KG1 (cell line): ENCODE results near the gene MYL11.
"Not testable (repeated sequence)": the region's sequence is repeated elsewhere in the genome, so short reads cannot be mapped to it uniquely, and the experiment has no call there.

ENCODE experiments used
- DNase-seq: peaks from one replicate; lab custom pipeline; 2025; lab: John Stamatoyannopoulos, UW

The MYL11 gene, protein sequence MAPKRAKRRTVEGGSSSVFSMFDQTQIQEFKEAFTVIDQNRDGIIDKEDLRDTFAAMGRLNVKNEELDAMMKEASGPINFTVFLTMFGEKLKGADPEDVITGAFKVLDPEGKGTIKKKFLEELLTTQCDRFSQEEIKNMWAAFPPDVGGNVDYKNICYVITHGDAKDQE

DNA sequence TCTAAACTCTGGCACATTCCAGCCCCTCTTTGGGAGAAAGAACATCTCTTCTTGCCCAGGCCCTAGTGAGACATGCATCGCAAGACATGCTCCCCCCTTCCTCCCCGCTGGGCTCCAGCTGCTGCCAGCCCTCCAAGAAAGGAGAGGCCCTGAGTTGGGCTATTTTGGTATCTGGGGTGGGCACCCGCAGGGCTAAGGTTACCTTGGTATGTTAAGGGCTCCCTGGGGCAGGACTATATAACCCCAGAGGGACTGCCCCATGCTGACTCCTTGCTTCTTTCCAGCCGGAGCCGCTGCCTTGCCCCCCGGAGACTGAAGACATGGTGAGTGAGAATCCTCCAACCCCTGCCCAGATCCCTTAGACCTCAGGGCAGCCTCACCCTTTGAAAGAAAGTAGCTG is at the start of gene MYL11:
Gene MYL11 (plus strand): TSS at position 265 of the 400 bp plus-strand sequence. CDS start 56 bp downstream, at position 321.
- no peak for DNase-seq

DNA sequence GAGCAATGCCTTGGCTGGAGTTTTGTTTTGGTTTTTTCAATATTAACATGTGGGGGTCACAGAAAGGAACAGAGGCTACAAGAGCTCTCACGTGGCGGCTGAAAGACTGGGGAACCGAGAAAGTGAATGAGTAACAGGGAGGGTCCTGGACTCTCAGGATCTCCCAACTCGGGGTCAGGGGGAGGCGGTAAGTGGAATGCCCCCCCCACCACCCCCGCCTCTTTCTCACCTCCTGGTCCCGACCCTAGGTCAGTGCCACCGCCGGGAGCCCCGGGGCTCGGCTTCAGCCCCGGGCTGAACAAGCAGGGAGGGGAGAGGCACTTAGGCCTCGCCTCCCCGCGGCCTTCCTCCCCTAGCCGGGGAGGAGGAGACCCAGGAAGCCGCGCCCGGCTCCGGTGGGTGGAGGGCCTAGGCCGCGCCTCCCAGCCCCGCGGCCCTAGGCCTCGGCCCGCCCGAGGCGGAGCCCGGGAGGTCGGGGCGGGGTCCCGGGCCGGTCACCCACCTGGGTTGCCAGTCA is 40.1 kb upstream of the MYL11 start:
- peak; percentile 29 for DNase-seq

DNA sequence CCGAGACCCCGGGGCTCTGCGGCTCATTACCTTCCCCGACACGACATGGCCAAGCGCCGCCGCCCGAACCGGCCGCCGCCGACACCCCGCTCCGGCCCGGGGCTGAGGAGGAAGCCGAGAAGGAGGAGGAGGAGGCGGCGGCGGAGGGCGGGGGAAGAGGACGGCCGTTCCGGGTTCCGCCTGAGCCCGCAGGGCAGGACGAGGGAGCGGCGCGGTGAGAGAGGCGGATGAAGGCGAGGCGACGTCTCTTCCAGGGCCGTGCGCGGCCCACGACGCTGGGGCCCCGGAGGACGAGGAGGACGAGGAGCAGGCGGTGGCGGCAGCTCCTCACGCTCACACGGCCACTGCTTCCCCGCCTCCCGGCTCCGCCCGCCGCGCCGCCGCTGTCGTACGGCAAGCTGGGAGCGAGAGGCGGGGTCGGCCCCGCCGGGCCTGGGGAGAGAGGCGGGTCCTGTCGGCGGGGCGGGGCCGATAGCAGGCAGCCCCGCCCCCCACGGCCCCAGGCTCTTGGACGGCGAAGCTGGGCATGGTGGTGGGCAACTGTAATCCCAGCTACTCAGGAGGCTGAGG is 39.5 kb upstream of the MYL11 start:
- peak; percentile 60 for DNase-seq

DNA sequence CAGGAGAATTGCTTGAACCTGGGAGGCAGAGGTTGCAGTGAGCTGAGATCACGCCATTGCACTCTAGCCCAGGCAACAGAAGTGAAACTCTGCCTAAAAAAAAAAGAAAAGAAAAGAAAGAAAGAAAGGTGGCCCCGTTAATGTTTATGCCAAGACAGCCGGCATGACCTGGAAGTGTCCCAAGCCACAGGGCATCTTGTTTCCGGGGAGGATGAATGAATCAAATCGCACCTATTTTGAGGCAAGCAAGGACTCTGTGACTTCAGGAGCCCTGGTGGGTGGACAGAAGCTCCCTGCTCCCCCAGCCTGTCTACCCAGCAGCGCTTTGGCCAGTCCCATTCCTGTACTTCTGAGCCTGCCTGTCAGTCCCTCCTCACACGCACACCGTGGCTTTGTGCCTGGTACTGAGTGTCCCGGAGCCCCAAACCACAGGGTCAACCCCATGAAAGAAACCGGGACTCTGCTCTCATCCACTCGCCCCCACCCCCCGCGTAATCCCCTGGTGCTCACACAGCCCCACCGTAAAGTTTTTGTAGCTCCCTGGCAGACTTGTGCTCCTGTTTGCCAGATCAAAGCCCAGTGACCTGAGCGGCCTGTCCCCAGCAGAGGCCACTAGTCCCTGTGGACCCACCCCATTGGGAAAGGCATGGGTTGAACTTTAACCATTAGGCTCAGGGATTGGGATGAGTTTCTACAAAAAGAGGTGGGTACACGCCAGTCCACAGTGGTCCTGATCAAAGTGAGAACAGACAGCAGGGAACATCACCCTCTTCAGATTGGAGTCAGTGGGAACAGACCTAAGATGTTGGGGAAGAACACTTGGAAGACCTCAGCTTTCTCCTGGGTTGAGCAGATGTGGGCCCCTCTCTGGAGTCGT is 38.8 kb upstream of the MYL11 start:
- no peak for DNase-seq

DNA sequence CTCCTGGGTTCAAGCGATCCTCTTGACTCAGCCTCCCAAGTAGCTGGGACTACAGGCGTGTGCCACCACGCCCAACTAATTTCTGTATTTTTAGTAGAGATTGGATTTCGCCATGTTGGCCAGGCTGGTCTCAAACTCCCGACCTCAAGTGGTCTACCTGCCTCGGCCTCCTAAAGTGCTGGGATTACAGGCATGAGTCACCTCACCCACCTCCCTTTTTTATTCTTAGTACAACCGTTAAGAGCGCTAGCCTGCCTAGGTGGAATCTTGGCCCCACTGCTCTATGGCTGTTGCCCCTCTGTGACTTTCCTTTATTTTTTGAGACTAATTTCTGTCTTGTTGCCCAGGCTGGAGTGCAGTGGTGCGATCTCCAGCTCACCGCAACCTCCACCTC is 36.6 kb upstream of the MYL11 start:
- DNase-seq, result not testable (repeated sequence)

DNA sequence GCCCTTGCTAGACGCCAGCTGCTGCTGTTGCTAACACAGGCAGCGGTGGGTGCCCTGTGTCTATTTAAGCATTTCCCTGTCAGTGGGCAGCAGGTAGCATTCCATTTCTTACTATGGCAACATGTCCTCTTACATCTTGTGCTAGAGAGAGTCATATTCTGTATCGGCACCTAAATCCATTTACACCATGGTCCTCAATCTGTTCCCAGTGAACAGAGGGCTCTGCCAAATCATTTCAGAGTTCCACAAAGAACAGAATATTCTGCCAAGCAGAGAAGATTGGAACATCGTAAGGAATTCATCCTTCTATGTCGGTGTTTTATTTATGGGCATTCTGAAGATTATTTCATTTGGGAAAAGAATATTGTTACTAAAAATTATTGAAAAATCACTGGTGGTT is 35.9 kb upstream of the MYL11 start:
- not testable (repeated sequence) for DNase-seq

DNA sequence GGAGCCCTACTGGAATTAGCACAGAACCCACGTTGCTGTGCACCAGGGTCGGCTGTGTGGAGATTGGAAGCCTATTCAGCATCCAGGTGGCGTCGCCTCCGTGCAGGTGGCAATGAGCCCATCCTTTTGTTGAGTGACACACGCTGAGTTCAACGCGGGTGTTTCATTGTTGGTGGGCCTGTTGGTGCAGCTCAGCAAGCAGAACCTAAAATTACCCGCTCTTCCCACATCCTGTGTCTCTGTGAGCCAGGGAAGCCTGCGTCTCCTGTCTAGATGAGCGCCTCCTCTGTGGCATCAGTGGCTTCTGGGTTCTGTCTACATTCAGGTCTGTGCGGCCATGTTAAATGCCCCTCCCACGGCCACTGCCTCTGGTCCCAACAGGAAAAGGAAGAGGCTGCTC is 34.0 kb upstream of the MYL11 start:
- no peak for DNase-seq

DNA sequence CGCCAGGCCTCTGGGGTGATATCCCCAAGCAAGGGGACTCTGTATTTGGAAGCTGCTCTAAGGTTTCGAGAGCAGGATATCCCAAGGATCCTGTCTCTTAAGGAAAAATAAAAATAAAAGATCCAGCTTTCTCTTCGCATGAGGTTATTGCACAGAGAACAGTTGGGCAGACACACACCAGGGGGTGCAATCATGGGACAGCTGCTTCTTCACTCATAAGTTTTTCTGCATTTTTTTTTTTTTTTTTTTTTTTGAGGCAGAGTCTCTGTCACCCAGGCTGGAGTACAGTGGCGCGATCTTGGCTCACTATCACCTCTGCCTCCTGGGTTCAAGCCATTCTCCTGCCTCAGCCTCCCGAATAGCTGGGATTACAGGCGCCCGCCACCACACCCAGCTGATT is 32.6 kb upstream of the MYL11 start:
- DNase-seq, result not testable (repeated sequence)

DNA sequence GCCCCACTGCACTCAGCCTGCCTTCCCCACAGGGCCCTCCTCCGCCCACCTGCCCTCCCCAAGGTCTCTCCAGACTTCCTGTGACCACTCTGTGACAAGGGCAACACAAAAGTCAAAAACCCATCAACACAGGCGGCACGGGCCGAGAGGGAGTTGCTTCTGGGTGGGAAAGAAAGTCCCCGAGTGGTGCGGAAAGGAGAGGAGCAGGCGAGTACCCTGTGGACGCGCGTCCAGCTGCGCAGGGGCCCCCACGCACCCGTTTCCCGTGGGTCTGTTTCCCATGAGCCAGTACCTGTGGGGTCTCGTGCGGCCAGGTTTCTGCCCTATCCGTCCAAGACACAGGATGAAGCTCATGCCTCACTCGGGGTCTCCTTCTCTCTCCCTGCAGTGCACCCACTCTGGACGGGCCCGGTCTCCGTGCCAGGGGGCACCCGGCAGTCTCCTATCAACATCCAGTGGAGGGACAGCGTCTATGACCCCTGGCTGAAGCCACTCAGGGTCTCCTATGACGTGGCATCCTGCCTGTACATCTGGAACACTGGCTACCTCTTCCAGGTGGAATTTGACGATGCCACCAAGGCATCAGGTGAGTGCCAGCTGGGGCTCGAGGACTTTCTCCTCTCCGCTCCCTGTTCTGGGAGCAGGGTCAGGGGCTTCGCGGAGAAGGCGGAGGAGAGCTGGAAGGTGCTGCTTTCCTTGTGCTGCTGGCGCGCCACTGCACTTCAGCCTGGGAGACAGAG is 31.7 kb upstream of the MYL11 start:
- no peak for DNase-seq

DNA sequence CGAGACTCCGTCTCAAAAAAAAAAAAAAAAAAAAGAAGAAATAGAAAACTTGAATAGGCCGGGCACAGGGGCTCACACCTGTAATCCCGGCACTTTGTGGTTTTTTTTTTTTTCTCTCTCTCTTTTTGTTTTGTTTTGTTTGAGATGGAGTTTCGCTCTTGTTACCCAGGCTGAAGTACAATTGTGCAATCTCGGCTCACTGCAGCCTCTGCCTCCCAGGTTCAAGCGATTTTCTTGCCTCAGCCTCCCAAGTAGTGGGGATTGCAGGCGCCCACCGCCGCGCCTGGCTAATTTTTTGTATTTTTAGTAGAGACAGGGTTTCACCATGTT is 31.1 kb upstream of the MYL11 start:
- not testable (repeated sequence) for DNase-seq

DNA sequence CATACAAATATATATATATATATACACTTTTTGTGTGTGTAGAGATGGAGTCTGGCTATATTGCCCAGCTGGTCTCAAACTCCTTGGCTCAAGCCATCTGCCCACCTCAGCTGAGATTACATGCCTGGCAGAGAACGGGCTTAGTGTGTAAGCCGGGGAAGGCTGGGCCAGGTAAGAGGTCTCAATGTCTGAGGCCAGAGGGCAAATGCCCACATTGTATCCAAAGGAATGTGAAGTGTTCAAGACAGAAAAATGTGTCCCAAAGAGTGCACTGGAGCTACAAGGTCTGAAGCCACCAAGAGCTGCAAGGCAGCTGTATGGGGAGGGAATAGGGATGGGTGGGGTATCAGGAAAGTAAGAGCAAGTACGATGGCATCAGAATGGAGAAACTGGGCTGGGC is 28.3 kb upstream of the MYL11 start:
- DNase-seq, result no peak

DNA sequence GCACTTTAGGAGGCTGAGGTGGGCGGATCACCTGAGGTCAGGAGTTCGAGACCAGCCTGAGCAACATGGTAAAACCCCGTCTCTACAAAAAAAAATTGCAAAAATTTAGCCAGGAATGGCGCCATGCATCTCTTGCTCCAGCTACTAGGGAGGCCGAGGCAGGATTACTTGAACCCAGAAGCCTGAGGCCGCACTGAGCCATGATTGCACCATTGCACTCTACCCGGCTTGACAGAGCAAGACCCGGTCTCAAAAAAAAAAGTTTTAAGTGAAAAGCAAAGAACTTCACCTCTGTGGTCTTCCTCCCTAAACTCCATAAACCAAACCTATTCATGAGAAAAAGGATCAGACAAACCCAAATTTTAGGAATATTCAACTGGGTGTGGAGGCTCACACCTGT is 26.5 kb upstream of the MYL11 start:
- no peak for DNase-seq

DNA sequence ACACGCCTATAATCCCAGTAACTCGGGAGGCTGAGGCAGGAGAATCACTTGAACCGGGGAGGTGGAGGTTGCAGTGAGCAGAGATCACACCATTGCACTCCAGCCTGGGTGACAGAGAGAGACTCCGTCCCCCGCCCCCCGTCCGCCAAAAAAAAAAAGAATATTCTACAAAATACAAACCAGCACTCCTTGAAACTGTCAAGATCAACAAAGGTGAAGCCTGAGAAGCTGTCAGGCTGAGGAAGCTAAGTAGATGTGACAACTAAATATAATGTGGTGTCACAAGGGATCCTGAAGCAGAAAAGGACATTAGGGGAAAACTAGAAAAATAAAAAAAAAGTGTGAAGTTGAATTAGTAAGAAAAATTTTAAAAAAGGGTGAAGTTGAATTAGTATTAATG is 25.7 kb upstream of the MYL11 start:
- no peak for DNase-seq

DNA sequence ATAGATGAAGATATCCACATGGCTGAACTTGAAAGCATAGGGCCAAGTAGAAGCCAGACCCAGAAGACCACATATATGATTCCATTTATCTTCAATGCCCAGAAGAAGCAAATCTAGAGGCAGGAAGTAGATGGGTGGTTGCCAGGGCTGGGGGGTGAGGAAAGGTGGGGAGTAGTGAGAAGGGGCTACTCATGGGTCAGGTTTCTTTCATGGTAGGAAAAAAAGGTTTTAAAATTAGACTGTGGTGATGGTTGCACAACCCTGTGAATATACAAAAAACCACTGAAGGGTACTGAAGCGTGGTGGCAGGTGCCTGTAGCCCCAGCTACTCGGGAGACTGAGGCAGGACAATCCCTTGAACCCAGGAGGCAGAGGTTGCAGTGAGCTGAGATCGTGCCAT is 24.9 kb upstream of the MYL11 start:
- no peak for DNase-seq

DNA sequence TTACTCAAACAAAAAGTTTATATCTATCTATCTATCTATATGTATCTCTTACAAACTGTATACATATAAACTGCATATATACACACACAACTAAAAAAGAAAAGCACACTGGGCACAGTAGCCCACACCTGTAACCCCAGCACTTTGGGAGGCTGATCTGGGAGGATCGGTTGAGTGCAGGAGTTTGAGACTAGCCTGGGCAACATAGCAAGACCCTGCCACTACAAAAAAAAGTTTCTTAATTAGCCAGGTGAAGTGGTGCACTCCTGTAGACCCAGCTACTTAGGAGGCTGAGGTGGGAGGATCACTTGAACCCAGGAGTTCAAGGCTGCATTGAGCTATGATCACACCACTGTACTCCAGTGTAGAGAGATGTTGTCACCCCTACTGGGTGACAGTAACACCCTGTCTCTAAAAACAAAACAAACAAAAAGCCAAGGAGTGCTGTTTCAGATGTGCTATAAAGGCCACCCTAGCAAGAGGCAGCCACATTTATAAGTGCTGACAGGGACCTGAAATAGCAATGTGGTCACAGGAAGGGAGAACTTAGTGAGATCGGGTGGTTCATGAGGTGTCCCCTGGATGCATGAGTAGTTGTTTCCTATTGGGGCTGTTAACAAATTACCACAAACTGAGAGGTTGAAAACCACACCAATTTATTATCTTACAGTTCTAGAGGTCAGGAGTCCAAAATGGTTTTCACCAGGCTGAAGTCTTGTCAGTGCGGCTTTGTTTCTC is 24.3 kb upstream of the MYL11 start:
- DNase-seq, result no peak

DNA sequence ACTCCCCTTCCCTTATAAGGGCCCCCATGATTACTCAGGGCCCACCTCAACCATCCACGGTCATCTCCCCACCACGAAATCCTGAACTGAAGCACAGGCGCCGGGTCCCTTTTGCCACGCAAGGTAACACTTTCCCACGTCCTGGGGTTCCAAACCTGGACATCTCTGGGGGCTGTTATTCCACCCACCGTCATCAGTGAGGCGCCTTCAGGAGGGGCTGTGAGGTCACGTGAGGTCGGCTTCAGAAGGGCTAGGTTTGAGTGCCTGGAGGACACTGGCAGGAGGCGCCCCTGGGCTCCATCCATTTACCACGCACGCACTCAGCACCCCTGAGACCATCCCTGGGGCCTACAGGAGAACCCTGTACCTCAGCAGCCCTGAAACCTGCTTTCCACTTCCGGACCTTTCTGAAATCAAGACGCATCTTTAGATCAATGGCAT is 23.6 kb upstream of the MYL11 start:
- no peak for DNase-seq

DNA sequence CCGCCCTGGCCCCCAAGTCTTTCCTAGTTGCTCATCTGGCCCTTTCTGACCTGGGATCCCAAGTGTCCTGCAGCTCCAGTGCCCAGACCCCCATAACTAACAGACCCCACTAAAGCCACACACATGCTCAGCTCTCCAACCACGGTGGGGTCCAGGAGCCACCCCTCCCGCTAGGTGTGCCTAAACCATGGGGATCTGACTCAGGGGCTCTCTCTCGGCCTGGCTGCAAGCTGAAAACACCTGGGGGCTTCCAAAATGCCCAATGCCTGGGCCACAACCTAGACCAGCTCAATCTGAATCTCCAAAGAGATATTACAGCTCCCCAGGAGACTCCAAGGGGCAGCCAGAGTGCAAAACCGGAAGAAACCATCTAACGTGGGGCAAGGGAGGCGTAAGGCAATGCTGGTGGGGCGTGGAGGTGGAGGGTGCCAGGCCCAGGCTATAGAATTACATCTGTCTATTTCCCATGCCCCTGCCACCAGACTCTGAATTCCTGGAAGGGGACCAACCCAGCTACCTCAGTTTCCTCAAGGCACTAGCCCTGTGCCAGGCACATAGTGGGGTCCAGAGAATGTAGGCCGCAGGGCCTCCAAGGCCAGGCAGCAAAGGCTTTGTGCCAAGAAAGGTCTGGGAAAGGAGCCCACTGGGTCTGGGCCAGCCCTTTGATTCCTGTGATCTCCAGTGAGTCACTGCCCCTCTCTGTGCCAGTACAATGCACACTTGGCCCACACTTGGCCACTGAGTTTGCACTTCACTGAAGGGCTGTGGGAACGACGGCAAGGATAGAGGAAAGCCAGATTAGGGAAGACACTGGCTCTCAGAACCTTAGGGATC is 22.8 kb upstream of the MYL11 start:
- no peak for DNase-seq

DNA sequence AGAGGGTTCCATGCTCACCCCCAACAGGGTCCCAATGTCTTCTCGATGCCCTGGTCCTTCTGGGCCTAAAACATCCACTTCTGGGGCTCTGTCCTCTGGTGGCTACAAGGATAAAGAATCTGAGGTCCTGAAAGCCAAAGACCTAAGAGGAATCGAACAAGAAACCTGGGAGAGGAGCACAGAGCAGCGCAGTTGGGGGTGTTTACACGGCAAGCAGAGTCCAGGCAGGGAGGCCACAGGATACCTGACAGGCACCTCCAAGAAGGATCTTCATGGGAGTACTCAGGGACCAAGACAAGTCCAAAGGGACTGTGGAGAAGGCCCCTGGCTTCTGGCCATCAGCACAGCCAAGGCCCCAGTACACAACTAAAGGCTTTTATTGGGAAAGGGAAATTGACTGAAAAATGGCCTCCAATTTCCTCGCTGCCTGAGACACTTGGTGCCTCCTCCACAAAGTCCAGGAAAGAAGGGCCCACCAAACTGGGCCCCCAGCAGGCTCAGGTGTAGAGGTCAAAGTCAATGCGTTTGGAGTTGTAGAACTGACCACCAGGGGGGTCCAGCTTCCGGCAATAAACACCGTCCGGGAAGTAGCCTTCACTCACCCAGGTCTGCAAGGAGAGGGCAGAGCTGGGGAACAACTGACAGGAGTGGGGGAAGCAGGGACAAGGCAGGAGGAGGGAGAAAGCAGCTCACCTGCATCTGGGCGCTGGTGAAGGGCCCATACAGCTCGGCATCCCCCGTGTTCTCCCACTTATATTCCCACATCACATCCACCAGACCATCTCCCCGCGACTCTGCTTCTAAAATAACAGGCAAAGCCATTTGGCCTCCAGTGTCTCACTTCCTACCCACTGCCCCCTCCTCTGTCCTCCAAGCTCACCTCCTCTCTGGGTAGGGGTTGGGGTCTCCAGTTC is 21.9 kb upstream of the MYL11 start:
- no peak for DNase-seq

DNA sequence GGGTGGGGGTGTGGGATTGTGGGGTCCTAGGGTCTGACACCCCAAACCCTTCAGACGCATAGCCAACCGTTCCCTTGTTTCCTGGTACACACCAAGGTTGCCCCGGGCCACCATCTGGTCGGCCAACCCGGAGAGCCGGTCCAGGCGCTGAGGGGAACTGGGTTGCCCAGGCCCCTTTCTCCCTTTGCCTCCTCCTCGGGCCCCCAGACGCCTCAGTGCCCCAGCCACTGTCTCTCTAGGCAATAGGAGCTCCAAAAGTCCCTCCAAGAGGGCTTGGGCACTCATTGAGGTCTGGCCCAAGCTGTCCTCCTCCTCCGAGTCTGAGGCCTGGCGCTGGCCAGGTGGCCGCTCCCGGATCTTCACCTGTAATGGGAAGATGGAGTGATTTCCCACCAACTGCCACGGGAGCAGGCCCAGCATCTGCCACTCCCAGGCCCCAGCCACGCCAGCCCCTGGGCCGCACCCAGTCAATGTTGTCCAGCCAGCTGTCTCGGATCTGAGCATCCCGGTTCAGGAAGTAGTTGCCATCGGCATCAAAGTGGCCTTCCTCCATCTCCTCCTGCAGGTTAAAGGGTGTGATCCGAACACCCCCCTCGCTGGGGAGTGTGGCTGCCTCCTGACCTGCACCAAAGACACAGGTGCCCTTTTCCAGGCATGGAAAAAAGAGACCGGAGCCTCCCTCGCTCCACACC is 21.0 kb upstream of the MYL11 start:
- no peak for DNase-seq
